H9 (cell line): ENCODE results near the gene ANXA10. TPM values are rescaled to one million over a fixed set of nuclear protein-coding genes. Genes with fewer than 3 reads are reported as not detected.

ENCODE experiments used
- DNase-seq: peaks from one replicate; pipeline ENCODE4 v3.0.0-alpha.2; 2017
- H2AFZ ChIP-seq: one replicate; pipeline ENCODE4 v1.6.1; 2013; ENCODE audit warnings: mild to moderate bottlenecking, low read length, control low read depth, moderate library complexity
- H2AK5ac ChIP-seq: 2 replicates; pipeline ENCODE4 v1.6.1; 2013; ENCODE audit warnings: low read length, control low read depth, mixed read lengths; ENCODE audit not compliant: insufficient read length
- H2BK120ac ChIP-seq: one replicate; pipeline ENCODE4 v1.6.1; 2013; ENCODE audit warnings: low read depth, mild to moderate bottlenecking, low read length, control low read depth, inconsistent platforms; ENCODE audit not compliant: poor library complexity, severe bottlenecking
- H2BK12ac ChIP-seq: 2 replicates; pipeline ENCODE4 v1.6.1; 2013; ENCODE audit warnings: low read length, control low read depth, mixed read lengths, low read depth; ENCODE audit not compliant: insufficient read length
- H2BK15ac ChIP-seq: 2 replicates; pipeline ENCODE4 v1.6.1; 2013; ENCODE audit warnings: low read depth, low read length, control low read depth
- H2BK20ac ChIP-seq: one replicate; pipeline ENCODE4 v1.6.1; 2013; ENCODE audit warnings: low read depth, mild to moderate bottlenecking, low read length, control low read depth, inconsistent platforms; ENCODE audit not compliant: poor library complexity, severe bottlenecking
- H2BK5ac ChIP-seq: 2 replicates; pipeline ENCODE4 v1.6.1; 2013; ENCODE audit warnings: low read length, control low read depth, mixed read lengths; ENCODE audit not compliant: insufficient read length
- H3K14ac ChIP-seq: 2 replicates; pipeline ENCODE4 v1.6.1; 2013; ENCODE audit warnings: low read length, control low read depth; ENCODE audit not compliant: insufficient read depth
- H3K18ac ChIP-seq: 2 replicates; pipeline ENCODE4 v1.6.1; 2013; ENCODE audit warnings: low read depth, mild to moderate bottlenecking, mixed read lengths, low read length, control low read depth; ENCODE audit not compliant: insufficient read length
- H3K23ac ChIP-seq: 2 replicates; pipeline ENCODE4 v1.6.1; 2013; ENCODE audit warnings: low read length, control low read depth, mixed read lengths, low read depth; ENCODE audit not compliant: insufficient read length
- H3K23me2 ChIP-seq: 2 replicates; pipeline ENCODE4 v1.6.1; 2013; ENCODE audit warnings: low read depth, mild to moderate bottlenecking, mixed read lengths, low read length, control low read depth; ENCODE audit not compliant: insufficient read length, poor library complexity, severe bottlenecking
- H3K27ac ChIP-seq: 2 replicates; pipeline ENCODE4 v1.5.1; 2013; ENCODE audit warnings: low read length, control low read depth, mixed read lengths, low read depth; ENCODE audit not compliant: insufficient read length
- H3K27me3 ChIP-seq: 2 replicates; pipeline ENCODE4 v1.6.1; 2013; ENCODE audit warnings: low read length, control low read depth, inconsistent platforms; ENCODE audit not compliant: insufficient read depth
- H3K4ac ChIP-seq: 2 replicates; pipeline ENCODE4 v1.6.1; 2013; ENCODE audit warnings: low read depth, mild to moderate bottlenecking, control low read depth, inconsistent platforms, low read length, moderate library complexity
- H3K4me1 ChIP-seq: 2 replicates; pipeline ENCODE4 v1.6.1; 2013; ENCODE audit warnings: low read length, control low read depth, inconsistent platforms; ENCODE audit not compliant: insufficient read depth
- H3K4me2 ChIP-seq: 2 replicates; pipeline ENCODE4 v1.6.1; 2013; ENCODE audit warnings: low read length, control low read depth, mixed read lengths; ENCODE audit not compliant: insufficient read length, insufficient read depth
- H3K56ac ChIP-seq: 2 replicates; pipeline ENCODE4 v1.6.1; 2013; ENCODE audit warnings: low read depth, mild to moderate bottlenecking, mixed read lengths, low read length, control low read depth; ENCODE audit not compliant: insufficient read length
- H3K79me1 ChIP-seq: 2 replicates; pipeline ENCODE4 v1.6.1; 2013; ENCODE audit warnings: low read depth, mild to moderate bottlenecking, moderate library complexity, low read length, control low read depth, inconsistent platforms; ENCODE audit not compliant: insufficient read depth, poor library complexity, severe bottlenecking
- H3K79me2 ChIP-seq: 2 replicates; pipeline ENCODE4 v1.6.1; 2013; ENCODE audit warnings: low read length, control low read depth, inconsistent platforms; ENCODE audit not compliant: insufficient read depth
- H3K9ac ChIP-seq: 2 replicates; pipeline ENCODE4 v1.6.1; 2013; ENCODE audit warnings: low read length, control low read depth, mixed read lengths; ENCODE audit not compliant: insufficient read length; ENCODE audit errors: extremely low read depth
- H3K9me3 ChIP-seq: one replicate; pipeline ENCODE4 v1.6.1; 2013; ENCODE audit warnings: low read depth, low read length, inconsistent platforms; ENCODE audit not compliant: control insufficient read depth
- H3T11ph ChIP-seq: one replicate; pipeline ENCODE4 v1.6.1; 2013; ENCODE audit warnings: mild to moderate bottlenecking, low read length, control low read depth, inconsistent platforms
- H4K20me1 ChIP-seq: one replicate; pipeline ENCODE4 v1.6.1; 2013; ENCODE audit not compliant: control insufficient read depth, insufficient read length, insufficient read depth
- H4K5ac ChIP-seq: 2 replicates; pipeline ENCODE4 v1.6.1; 2013; ENCODE audit warnings: low read depth, mild to moderate bottlenecking, mixed read lengths, low read length, control low read depth; ENCODE audit not compliant: insufficient read length
- H4K8ac ChIP-seq: replicated peaks from 2 replicates; pipeline ENCODE4 v1.6.1; 2013; ENCODE audit warnings: low read length, control low read depth, mixed read lengths, low read depth; ENCODE audit not compliant: insufficient read length
- H4K91ac ChIP-seq: 2 replicates; pipeline ENCODE4 v1.6.1; 2013; ENCODE audit warnings: low read depth, mild to moderate bottlenecking, moderate library complexity, mixed read lengths, low read length, control low read depth; ENCODE audit not compliant: insufficient read length
- H3K27ac Mint-ChIP-seq, 3 experiments: 2 replicates in 2 of 3; 3 replicates in 1 of 3; pipeline ENCODE4 v1.8.0; 2020 to 2021; ENCODE audit warnings: mixed read lengths in 3 of 3, mild to moderate bottlenecking in 1 of 3, moderate library complexity in 1 of 3
- H3K27me3 Mint-ChIP-seq: 2 replicates; pipeline ENCODE4 v1.8.0; 2021; ENCODE audit warnings: low read depth, mild to moderate bottlenecking, moderate library complexity, mixed read lengths
- H3K36me3 Mint-ChIP-seq, 3 experiments: 2 replicates in 2 of 3; 3 replicates in 1 of 3; pipeline ENCODE4 v1.8.0; 2020 to 2021; ENCODE audit warnings: low read depth in 3 of 3, mixed read lengths in 3 of 3; ENCODE audit not compliant: insufficient read depth in 1 of 3
- H3K4me1 Mint-ChIP-seq, 2 experiments: 2 replicates each; pipeline ENCODE4 v1.8.0; 2020; ENCODE audit warnings: mixed read lengths in 2 of 2
- H3K4me3 Mint-ChIP-seq, 2 experiments: 2 replicates in 1 of 2; 3 replicates in 1 of 2; pipeline ENCODE4 v1.8.0; 2020 to 2021; ENCODE audit warnings: mild to moderate bottlenecking in 2 of 2, mixed read lengths in 2 of 2, moderate library complexity in 1 of 2
- H3K9me3 Mint-ChIP-seq, 2 experiments: 2 replicates in 1 of 2; 3 replicates in 1 of 2; pipeline ENCODE4 v1.8.0; 2020; ENCODE audit warnings: mild to moderate bottlenecking in 2 of 2, mixed read lengths in 2 of 2, moderate library complexity in 1 of 2
- CTCF ChIP-seq: fragments of 200-600 bp; sonication (generic); conservative IDR thresholded peaks from 3 replicates; pipeline ENCODE4 v1.8.0; 2021; ENCODE audit warnings: antibody characterized with exemption, mild to moderate bottlenecking
- WGBS: extraction: QIAGEN DNeasy Blood & Tissue Kit; methylation state at CpG from one replicate; pipeline ENCODE4 v1.1.7; 2013; ENCODE audit warnings: missing lambda C conversion rate, low lambda C conversion rate, mixed read lengths; ENCODE audit not compliant: insufficient read length; ENCODE audit errors: extremely low coverage; 5-methylcytosine and 5-hydroxymethylcytosine counted together
- total RNA-seq: library from RNA; stranded (reverse); gene quantifications from 2 replicates; pipeline ENCODE4 v1.2.1, GENCODE V29; 2021

ANXA10 gene
- total RNA-seq, 1 experiment from 2014 or later: not detected

- WGBS: no CpG with 5 or more reads among the region's 4 CpGs
- Histone ChIP-seq H3K9ac (no peak overlapping the region), H3K79me1 (no peaks in the 10 kb centered on the region), H4K20me1 (no peaks in the 10 kb centered on the region), H2BK20ac (no peak overlapping the region), H3K4ac (no peak overlapping the region), H2BK12ac (no peak overlapping the region), H4K8ac (no peak overlapping the region), H2BK5ac (no peak overlapping the region), H2BK15ac (no peak overlapping the region), H3K79me2 (no peaks in the 10 kb centered on the region), H2AK5ac (no peak overlapping the region), H3K56ac (no peak overlapping the region), H3K14ac (no peak overlapping the region), H4K91ac (no peak overlapping the region), H4K5ac (no peak overlapping the region), H3K27ac (no peak overlapping the region), H3K23ac (no peak overlapping the region), H3K23me2 (no peaks in the 10 kb centered on the region), H3K27me3 (no peaks in the 10 kb centered on the region), H2BK120ac (no peak overlapping the region), H2AFZ (no peak overlapping the region), H3K4me1 (no peaks in the 10 kb centered on the region), H3K9me3 (peaks cover 11% of the 10 kb centered on the region), H3T11ph (no peak overlapping the region), H3K18ac (no peak overlapping the region), H3K4me2 (no peak overlapping the region)
- peaks cover 13 to 43% (median 23%) of the 10 kb centered on the region in 3 experiments for H3K36me3 Mint-ChIP-seq
- H3K27me3 Mint-ChIP-seq: no peaks in the 10 kb centered on the region; the same call in none of the 2 replicates
- no peak for DNase-seq
- no peak for TF ChIP-seq CTCF
- no peak overlapping the region for H3K4me3 Mint-ChIP-seq
- H3K27ac Mint-ChIP-seq: no peak overlapping the region
- H3K9me3 Mint-ChIP-seq: peaks cover 45 to 50% of the 10 kb centered on the region in 2 experiments
- H3K4me1 Mint-ChIP-seq: no peaks in the 10 kb centered on the region
Measured at GRCh38 chr4:168203233-168203911, 111.0 kb downstream of the ANXA10 start.
